A673 (cell line): Measurements from ENCODE around the gene RGS2.

ENCODE experiments used
- EZH2 ChIP-seq: fragments of 200-600 bp; sonication (generic); IDR thresholded peaks from 2 replicates; pipeline ENCODE4 v1.6.1; 2017; ENCODE audit warnings: borderline replicate concordance, low read depth, mild to moderate bottlenecking, mixed read lengths, antibody characterized with exemption, low read length; ENCODE audit not compliant: poor library complexity, severe bottlenecking
- TF ChIP-seq, protein P1 (sequence below): fragments of 300-800, 200-600 bp; sonication (generic); conservative IDR thresholded peaks from 2 replicates; pipeline ENCODE4 v1.5.1; 2017; ENCODE audit warnings: low read depth, mild to moderate bottlenecking, antibody characterized with exemption, low read length, moderate library complexity, mixed read lengths

GRCh38 chr1:192801451-192801850 is 7.4 kb upstream of the RGS2 start:
- TF ChIP-seq, protein P1, sequence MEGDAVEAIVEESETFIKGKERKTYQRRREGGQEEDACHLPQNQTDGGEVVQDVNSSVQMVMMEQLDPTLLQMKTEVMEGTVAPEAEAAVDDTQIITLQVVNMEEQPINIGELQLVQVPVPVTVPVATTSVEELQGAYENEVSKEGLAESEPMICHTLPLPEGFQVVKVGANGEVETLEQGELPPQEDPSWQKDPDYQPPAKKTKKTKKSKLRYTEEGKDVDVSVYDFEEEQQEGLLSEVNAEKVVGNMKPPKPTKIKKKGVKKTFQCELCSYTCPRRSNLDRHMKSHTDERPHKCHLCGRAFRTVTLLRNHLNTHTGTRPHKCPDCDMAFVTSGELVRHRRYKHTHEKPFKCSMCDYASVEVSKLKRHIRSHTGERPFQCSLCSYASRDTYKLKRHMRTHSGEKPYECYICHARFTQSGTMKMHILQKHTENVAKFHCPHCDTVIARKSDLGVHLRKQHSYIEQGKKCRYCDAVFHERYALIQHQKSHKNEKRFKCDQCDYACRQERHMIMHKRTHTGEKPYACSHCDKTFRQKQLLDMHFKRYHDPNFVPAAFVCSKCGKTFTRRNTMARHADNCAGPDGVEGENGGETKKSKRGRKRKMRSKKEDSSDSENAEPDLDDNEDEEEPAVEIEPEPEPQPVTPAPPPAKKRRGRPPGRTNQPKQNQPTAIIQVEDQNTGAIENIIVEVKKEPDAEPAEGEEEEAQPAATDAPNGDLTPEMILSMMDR: no peak
- no peak for TF ChIP-seq EZH2
